SK-N-SH (cell line): ENCODE results near the gene KREMEN2. TPM values are rescaled to one million over a fixed set of nuclear protein-coding genes. Genes with fewer than 3 reads are reported as not detected.

Experiments
- CTCF ChIA-PET: fragments of 300-600, 350-600 bp; formaldehyde crosslinking; extraction: SDS; loops from one replicate; lab custom pipeline; 2021; lab: Yijun Ruan, JAX
- POLR2A ChIA-PET: fragments of 350-600 bp; sonication (Branson Sonifier 250); formaldehyde crosslinking; extraction: SDS; loops from one replicate; lab custom pipeline; 2020; ENCODE audit warnings: antibody characterized with exemption, inconsistent platforms; lab: Yijun Ruan, JAX
- DNase-seq: peaks from one replicate; pipeline ENCODE4 v3.0.0; 2012
- H2AFZ ChIP-seq: fragments of 200-600 bp; sonication (generic); 2 replicates; pipeline ENCODE4 v1.8.1; 2016; ENCODE audit warnings: antibody characterized with exemption, mild to moderate bottlenecking, low read depth
- H3F3A ChIP-seq: fragments of 200-600 bp; sonication (generic); replicated peaks from 2 replicates; pipeline ENCODE3; 2016; ENCODE audit warnings: antibody characterized with exemption, mild to moderate bottlenecking; ENCODE audit not compliant: insufficient read depth
- H3K27ac ChIP-seq, 2 experiments: fragments of 200-500 bp in 1 of 2; fragments of 200-600 bp in 1 of 2; sonication (Bioruptor generic) in 1 of 2; sonication (generic), shearing (Covaris generic) in 1 of 2; 2 replicates each; pipeline versions ENCODE4 v1.5.1 to v1.6.1; 2014 to 2016; ENCODE audit warnings: low read depth in 2 of 2, inconsistent platforms in 1 of 2, low read length in 1 of 2, mild to moderate bottlenecking in 1 of 2, mixed read lengths in 1 of 2
- H3K27me3 ChIP-seq: fragments of 200-600 bp; sonication (generic), shearing (Covaris generic); 2 replicates; pipeline ENCODE4 v1.6.1; 2016; ENCODE audit warnings: mixed run types; ENCODE audit not compliant: insufficient read depth
- H3K36me3 ChIP-seq, 2 experiments: fragments of 200-500 bp in 1 of 2; fragments of 200-600 bp in 1 of 2; sonication (Bioruptor generic) in 1 of 2; sonication (generic) in 1 of 2; replicated peaks in 1 of 2; 2 replicates each; pipeline versions ENCODE3 to v1.5.1; 2014 to 2016; ENCODE audit warnings: low read length in 1 of 2, mild to moderate bottlenecking in 1 of 2; ENCODE audit not compliant: insufficient read depth in 2 of 2, control insufficient read depth in 1 of 2
- H3K4me1 ChIP-seq, 2 experiments: fragments of 200-500 bp in 1 of 2; fragments of 200-600 bp in 1 of 2; sonication (Bioruptor generic) in 1 of 2; sonication (generic), shearing (Covaris generic) in 1 of 2; 2 replicates each; pipeline versions ENCODE4 v1.5.1 to v1.6.1; 2014 to 2016; ENCODE audit warnings: low read depth in 1 of 2, low read length in 1 of 2, mixed run types in 1 of 2; ENCODE audit not compliant: insufficient read depth in 2 of 2, control insufficient read depth in 1 of 2
- H3K4me2 ChIP-seq: fragments of 200-600 bp; sonication (generic), shearing (Covaris generic); 2 replicates; pipeline ENCODE4 v1.6.1; 2017; ENCODE audit warnings: mixed run types
- H3K4me3 ChIP-seq, 2 experiments: fragments of 200-500 bp in 1 of 2; fragments of 200-600 bp in 1 of 2; sonication (Bioruptor generic) in 1 of 2; sonication (generic), shearing (Covaris generic) in 1 of 2; 2 replicates each; pipeline versions ENCODE4 v1.5.1 to v1.8.1; 2014 to 2016; ENCODE audit warnings: low read depth in 2 of 2, inconsistent platforms in 1 of 2, low read length in 1 of 2, mild to moderate bottlenecking in 1 of 2, mixed read lengths in 1 of 2, moderate library complexity in 1 of 2
- H3K79me2 ChIP-seq: fragments of 200-600 bp; sonication (generic); 2 replicates; pipeline ENCODE4 v1.8.1; 2017; ENCODE audit warnings: mild to moderate bottlenecking; ENCODE audit not compliant: insufficient read depth
- H3K9ac ChIP-seq: fragments of 200-600 bp; sonication (generic); 2 replicates; pipeline ENCODE4 v1.6.1; 2017; ENCODE audit warnings: mixed run types
- H3K9me2 ChIP-seq: fragments of 200-600 bp; sonication (generic); 2 replicates; pipeline ENCODE4 v1.6.1; 2017; ENCODE audit warnings: mixed run types
- H3K9me3 ChIP-seq: fragments of 200-600 bp; sonication (generic); 2 replicates; pipeline ENCODE4 v1.6.1; 2017; ENCODE audit warnings: mixed run types, mild to moderate bottlenecking, moderate library complexity
- H4K20me1 ChIP-seq: fragments of 200-600 bp; sonication (generic); 2 replicates; pipeline ENCODE4 v1.6.1; 2017; ENCODE audit warnings: mild to moderate bottlenecking, mixed run types; ENCODE audit not compliant: insufficient read depth
- CHD2 ChIP-seq: fragments of 150-350 bp; IDR thresholded peaks from 2 replicates; pipeline ENCODE4 v1.6.1; 2018; ENCODE audit warnings: low read length; ENCODE audit not compliant: partially characterized antibody
- ELF1 ChIP-seq: IDR thresholded peaks from 2 replicates; pipeline ENCODE4 v1.4.0; 2012
- EP300 ChIP-seq, 2 experiments: IDR thresholded peaks; 2 replicates each; pipeline versions ENCODE4 v1.4.0 to v1.6.1; 2012; ENCODE audit warnings: borderline replicate concordance in 1 of 2, low read depth in 1 of 2, low read length in 1 of 2
- FOXM1 ChIP-seq: IDR thresholded peaks from 2 replicates; pipeline ENCODE4 v1.4.0; 2012; ENCODE audit warnings: low read depth, mild to moderate bottlenecking
- NRF1 ChIP-seq: IDR thresholded peaks from 2 replicates; pipeline ENCODE4 v1.6.1; 2012; ENCODE audit warnings: low read depth, mild to moderate bottlenecking, low read length
- RCOR1 ChIP-seq: fragments of 150-350 bp; IDR thresholded peaks from 2 replicates; pipeline ENCODE4 v1.6.1; 2017; ENCODE audit warnings: antibody characterized with exemption, low read length
- RFX5 ChIP-seq: IDR thresholded peaks from 2 replicates; pipeline ENCODE4 v1.6.1; 2012; ENCODE audit warnings: mild to moderate bottlenecking, improper control_type of control experiment, low read length
- SIN3A ChIP-seq: IDR thresholded peaks from 2 replicates; pipeline ENCODE4 v1.6.1; 2012; ENCODE audit warnings: low read depth, mild to moderate bottlenecking, low read length, moderate library complexity, borderline replicate concordance
- WGBS: methylation state at CpG from one replicate; pipeline ENCODE4 v1.1.6; 2017; ENCODE audit warnings: low lambda C conversion rate; 5-methylcytosine and 5-hydroxymethylcytosine counted together
- polyA plus RNA-seq, 3 experiments: library from polyadenylated mRNA; depleted of rRNA; stranded (reverse); fragments of >200 nt; gene quantifications; 2 replicates each; pipeline ENCODE4 v1.2.3, GENCODE V29; 2012
- TF ChIP-seq, protein P1 (sequence below): fragments of 150-350 bp; IDR thresholded peaks from 2 replicates; pipeline ENCODE4 v1.6.1; 2017; ENCODE audit warnings: antibody characterized with exemption, low read length, low read depth, borderline replicate concordance
- TF ChIP-seq, protein P2 (sequence below): IDR thresholded peaks from 2 replicates; pipeline ENCODE4; 2012
- TF ChIP-seq, protein P3 (sequence below): IDR thresholded peaks from 2 replicates; pipeline ENCODE4 v1.4.0; 2012; ENCODE audit warnings: low read depth, borderline replicate concordance
- TF ChIP-seq, protein P4 (sequence below): IDR thresholded peaks from 2 replicates; pipeline ENCODE4 v1.4.0; 2012; ENCODE audit warnings: low read depth

KREMEN2 gene
- polyA plus RNA-seq, 1 of the 3 experiments (the other 2 are of a cell fraction): 0.77 TPM

DNA sequence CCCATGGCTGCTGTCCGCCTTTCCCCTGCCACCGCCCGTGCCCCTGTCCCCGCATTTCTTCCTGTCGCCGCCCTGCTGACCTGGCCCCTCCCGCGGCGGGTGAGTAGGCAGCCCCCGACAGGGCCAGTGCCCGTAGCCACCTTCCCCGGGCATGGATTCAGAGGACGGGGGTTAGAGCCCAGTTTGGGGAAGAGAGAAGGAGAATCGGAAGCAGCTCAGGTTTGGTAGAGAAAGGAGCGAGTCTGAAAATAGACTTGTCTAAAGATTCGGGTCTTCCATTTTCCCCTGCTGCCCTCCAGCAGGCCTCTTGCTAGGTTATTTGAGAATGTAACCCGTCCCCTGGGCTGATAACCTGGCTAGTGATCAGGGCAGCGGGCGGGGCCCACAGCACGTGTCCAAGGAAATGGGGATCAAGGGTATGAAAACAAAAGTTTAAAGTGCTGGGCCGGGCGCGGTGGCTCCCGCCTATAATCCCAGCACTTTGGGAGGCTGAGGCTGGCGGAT is 40.8 kb downstream of the KREMEN2 start:
- H3K9me2 ChIP-seq: no peaks in the 10 kb centered on the region
- H3F3A ChIP-seq: peaks cover 6% of the 10 kb centered on the region
- no peaks in the 10 kb centered on the region for H3K9me3 ChIP-seq
- peak; percentile 58 for DNase-seq
- H3K36me3 ChIP-seq: no peaks in the 10 kb centered on the region
- no peaks in the 10 kb centered on the region for H4K20me1 ChIP-seq
- H3K4me1 ChIP-seq: peaks cover 0 to 3% of the 10 kb centered on the region in 2 experiments; a peak in 1 of 4 replicates
- H3K27me3 ChIP-seq: no peaks in the 10 kb centered on the region
- no peak overlapping the region for H2AFZ ChIP-seq
- peak overlapping the region in 1 of 2 experiments; percentile 47; a peak in 2 of 4 replicates for H3K4me3 ChIP-seq
- 48% methylated on average over 19 of the region's 25 CpGs for WGBS
- no peaks in the 10 kb centered on the region for H3K79me2 ChIP-seq
- TF ChIP-seq NRF1 (no peak), RCOR1 (no peak), SIN3A (no peak), CHD2 (no peak), ELF1 (no peak), FOXM1 (no peak), EP300 (IDR thresholded peaks at IDR 0.05; ENCODE audit: borderline replicate concordance in 1 of 2, low read depth in 1 of 2, low read length in 1 of 2) (no peak), RFX5 (no peak)
- TF ChIP-seq, protein P1, sequence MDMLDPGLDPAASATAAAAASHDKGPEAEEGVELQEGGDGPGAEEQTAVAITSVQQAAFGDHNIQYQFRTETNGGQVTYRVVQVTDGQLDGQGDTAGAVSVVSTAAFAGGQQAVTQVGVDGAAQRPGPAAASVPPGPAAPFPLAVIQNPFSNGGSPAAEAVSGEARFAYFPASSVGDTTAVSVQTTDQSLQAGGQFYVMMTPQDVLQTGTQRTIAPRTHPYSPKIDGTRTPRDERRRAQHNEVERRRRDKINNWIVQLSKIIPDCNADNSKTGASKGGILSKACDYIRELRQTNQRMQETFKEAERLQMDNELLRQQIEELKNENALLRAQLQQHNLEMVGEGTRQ: no peak
- TF ChIP-seq, protein P2, sequence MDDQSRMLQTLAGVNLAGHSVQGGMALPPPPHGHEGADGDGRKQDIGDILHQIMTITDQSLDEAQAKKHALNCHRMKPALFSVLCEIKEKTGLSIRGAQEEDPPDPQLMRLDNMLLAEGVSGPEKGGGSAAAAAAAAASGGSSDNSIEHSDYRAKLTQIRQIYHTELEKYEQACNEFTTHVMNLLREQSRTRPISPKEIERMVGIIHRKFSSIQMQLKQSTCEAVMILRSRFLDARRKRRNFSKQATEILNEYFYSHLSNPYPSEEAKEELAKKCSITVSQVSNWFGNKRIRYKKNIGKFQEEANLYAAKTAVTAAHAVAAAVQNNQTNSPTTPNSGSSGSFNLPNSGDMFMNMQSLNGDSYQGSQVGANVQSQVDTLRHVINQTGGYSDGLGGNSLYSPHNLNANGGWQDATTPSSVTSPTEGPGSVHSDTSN: no peak
- TF ChIP-seq, protein P3, sequence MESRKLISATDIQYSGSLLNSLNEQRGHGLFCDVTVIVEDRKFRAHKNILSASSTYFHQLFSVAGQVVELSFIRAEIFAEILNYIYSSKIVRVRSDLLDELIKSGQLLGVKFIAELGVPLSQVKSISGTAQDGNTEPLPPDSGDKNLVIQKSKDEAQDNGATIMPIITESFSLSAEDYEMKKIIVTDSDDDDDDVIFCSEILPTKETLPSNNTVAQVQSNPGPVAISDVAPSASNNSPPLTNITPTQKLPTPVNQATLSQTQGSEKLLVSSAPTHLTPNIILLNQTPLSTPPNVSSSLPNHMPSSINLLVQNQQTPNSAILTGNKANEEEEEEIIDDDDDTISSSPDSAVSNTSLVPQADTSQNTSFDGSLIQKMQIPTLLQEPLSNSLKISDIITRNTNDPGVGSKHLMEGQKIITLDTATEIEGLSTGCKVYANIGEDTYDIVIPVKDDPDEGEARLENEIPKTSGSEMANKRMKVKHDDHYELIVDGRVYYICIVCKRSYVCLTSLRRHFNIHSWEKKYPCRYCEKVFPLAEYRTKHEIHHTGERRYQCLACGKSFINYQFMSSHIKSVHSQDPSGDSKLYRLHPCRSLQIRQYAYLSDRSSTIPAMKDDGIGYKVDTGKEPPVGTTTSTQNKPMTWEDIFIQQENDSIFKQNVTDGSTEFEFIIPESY: no peak
- TF ChIP-seq, protein P4, sequence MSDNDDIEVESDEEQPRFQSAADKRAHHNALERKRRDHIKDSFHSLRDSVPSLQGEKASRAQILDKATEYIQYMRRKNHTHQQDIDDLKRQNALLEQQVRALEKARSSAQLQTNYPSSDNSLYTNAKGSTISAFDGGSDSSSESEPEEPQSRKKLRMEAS: no peak
- no peak overlapping the region for H3K9ac ChIP-seq
- H3K27ac ChIP-seq: peak overlapping the region in 1 of 2 experiments; percentile 51; a peak in 1 of 4 replicates
- CTCF ChIA-PET: interaction anchor here (4.4 to 8.2 kb wide), 2 partner anchors 16 to 25 kb away, joined by 62 to 72 read pairs; partner anchors contain the start of genes CLDN6, HCFC1R1, THOC6 and TNFRSF12A
- no peak overlapping the region; the same call in 1 of the 2 replicates for H3K4me2 ChIP-seq
- POLR2A ChIA-PET: interaction anchor here (1.9 kb wide), 1 partner anchor 15 kb away, joined by 8 read pairs; the partner anchor contains the start of gene TNFRSF12A
